PC-3 (cell line): ENCODE measurements around the gene DYNC1I1. TPM values are rescaled to one million over a fixed set of nuclear protein-coding genes. Genes with fewer than 3 reads are reported as not detected.

Experiments
- ATAC-seq: fragments of 200-7000 bp; cut with Tn5 transposase; 2 replicates; pipeline ENCODE4 v1.9.1; 2020; ENCODE audit warnings: mild to moderate bottlenecking, moderate library complexity
- BruUV-seq: library from RNA; stranded (reverse); fragments of 400-500 nt; replicated peaks from 2 replicates; lab custom pipeline; 2021; lab: Mats Ljungman, UMichigan
- CTCF ChIA-PET: fragments of 300-600 bp; sonication (Branson Sonifier 250); formaldehyde crosslinking; loops from one replicate; lab custom pipeline; 2022; ENCODE audit warnings: antibody characterized with exemption; lab: Charles Lee
- POLR2A ChIA-PET: fragments of 300-600 bp; sonication (Branson Sonifier 250); formaldehyde crosslinking; loops from one replicate; lab custom pipeline; 2022; ENCODE audit warnings: antibody characterized with exemption; ENCODE audit not compliant: unreplicated experiment; lab: Charles Lee
- DNase-seq: peaks from one replicate; pipeline ENCODE4 v3.0.0-alpha.2; 2015
- H2AFZ ChIP-seq: fragments of 300-600 bp; sonication (generic); 2 replicates; pipeline ENCODE4 v1.6.0; 2016; ENCODE audit warnings: antibody characterized with exemption, low read length
- H3F3A ChIP-seq: fragments of 300-600 bp; sonication (generic); one replicate; pipeline ENCODE4 v1.6.0; 2017; ENCODE audit warnings: antibody characterized with exemption, low read length, control low read depth, mild to moderate bottlenecking; ENCODE audit not compliant: unreplicated experiment
- H3K27ac ChIP-seq: fragments of 300-600 bp; sonication (generic); 2 replicates; pipeline ENCODE4 v1.5.1; 2016; ENCODE audit warnings: mild to moderate bottlenecking, low read length
- H3K27me3 ChIP-seq: fragments of 300-600 bp; sonication (generic); 2 replicates; pipeline ENCODE4 v1.6.1; 2016; ENCODE audit warnings: low read length, mixed read lengths
- H3K36me3 ChIP-seq: fragments of 300-600 bp; sonication (generic); 2 replicates; pipeline ENCODE4 v1.6.1; 2016; ENCODE audit warnings: low read depth, mixed run types, low read length, mixed read lengths
- H3K4me1 ChIP-seq: fragments of 300-600 bp; sonication (generic); 2 replicates; pipeline ENCODE4 v1.5.1; 2016; ENCODE audit warnings: low read length; ENCODE audit not compliant: insufficient read depth
- H3K4me2 ChIP-seq: fragments of 300-600 bp; sonication (generic); 2 replicates; pipeline ENCODE4 v1.6.0; 2016; ENCODE audit warnings: low read length
- H3K4me3 ChIP-seq: fragments of 300-600 bp; sonication (generic); 2 replicates; pipeline ENCODE4 v1.5.1; 2016; ENCODE audit warnings: mild to moderate bottlenecking, low read length, mixed read lengths
- H3K79me2 ChIP-seq: fragments of 300-600 bp; sonication (generic); 2 replicates; pipeline ENCODE4 v1.6.1; 2017; ENCODE audit warnings: low read length, mixed read lengths
- H3K9ac ChIP-seq: fragments of 300-600 bp; sonication (generic); 2 replicates; pipeline ENCODE4 v1.6.0; 2016; ENCODE audit warnings: mild to moderate bottlenecking, low read length
- H3K9me2 ChIP-seq: fragments of 300-600 bp; sonication (generic); replicated peaks from 2 replicates; pipeline ENCODE4 v1.6.1; 2016; ENCODE audit warnings: mixed run types, low read length, mixed read lengths
- H3K9me3 ChIP-seq: fragments of 300-600 bp; sonication (generic); 2 replicates; pipeline ENCODE4 v1.6.1; 2016; ENCODE audit warnings: low read length, mixed read lengths
- H4K20me1 ChIP-seq: fragments of 300-600 bp; sonication (generic); 2 replicates; pipeline ENCODE4 v1.6.1; 2016; ENCODE audit warnings: low read length, mixed read lengths
- EZH2 ChIP-seq: fragments of 300-600 bp; sonication (generic); IDR thresholded peaks from one replicate; pipeline ENCODE4 v1.6.1; 2017; ENCODE audit warnings: antibody characterized with exemption, mild to moderate bottlenecking, low read length; ENCODE audit not compliant: unreplicated experiment
- EZH2phosphoT487 ChIP-seq: fragments of 300-600 bp; sonication (generic); IDR thresholded peaks from 2 replicates; pipeline ENCODE4 v1.6.1; 2018; ENCODE audit warnings: mild to moderate bottlenecking, antibody characterized with exemption, low read length, borderline replicate concordance
- intact Hi-C: fragments of 100-400 bp; cut with micrococcal nuclease; formaldehyde crosslinking; loops from 2 replicates; pipeline ENCODE4 v1.9.0; 2023
- total RNA-seq: library from RNA; depleted of rRNA; stranded (reverse); fragments of >200 nt; gene quantifications from 2 replicates; pipeline ENCODE4 v1.2.3, GENCODE V29; 2014
- TF ChIP-seq, protein P1 (sequence below): fragments of 300-600 bp; sonication (generic); conservative IDR thresholded peaks from 2 replicates; pipeline ENCODE4 v1.5.1; 2017; ENCODE audit warnings: antibody characterized with exemption, low read depth, mild to moderate bottlenecking, low read length

The DYNC1I1 gene
- total RNA-seq, 1 experiment from 2014 or later: 2.4 TPM

- ChIA-PET POLR2A (no interaction called here), CTCF (interaction anchor here (0.6 to 2.0 kb wide), 9 partner anchors 14 to 460 kb away, joined by 3 to 23 read pairs (median 3); partner anchors contain the start of gene DYNC1I1)
These were observed 98.9 kb downstream of the DYNC1I1 start for GRCh38 chr7:95871075-95871848.

GRCh38 chr7:95871896-95872295 lies 99.5 kb downstream of the DYNC1I1 start:
- DNase-seq (no peak), ATAC-seq (no peak)
- no TSS peak for BruUV-seq
- Histone ChIP-seq H3K9me2 (no peaks in the 10 kb centered on the region), H3K27ac (no peak overlapping the region), H3K4me2 (no peak overlapping the region), H4K20me1 (no peaks in the 10 kb centered on the region), H3K4me1 (no peaks in the 10 kb centered on the region), H3K9ac (no peak overlapping the region), H3K4me3 (no peak overlapping the region), H3K27me3 (no peaks in the 10 kb centered on the region), H3K36me3 (no peaks in the 10 kb centered on the region), H3F3A (no peaks in the 10 kb centered on the region), H2AFZ (no peak overlapping the region), H3K9me3 (no peaks in the 10 kb centered on the region), H3K79me2 (no peaks in the 10 kb centered on the region)
- ChIA-PET CTCF (interaction anchor here (0.6 to 2.0 kb wide), 6 partner anchors 14 to 459 kb away, joined by 3 to 23 read pairs (median 4); partner anchors contain the start of gene DYNC1I1), POLR2A (no interaction called here)
- intact Hi-C loops: loop anchor here (1.0 to 2.0 kb wide), 2 partner anchors 77 to 149 kb away; no protein-coding TSS in a partner anchor
- TF ChIP-seq, protein P1, sequence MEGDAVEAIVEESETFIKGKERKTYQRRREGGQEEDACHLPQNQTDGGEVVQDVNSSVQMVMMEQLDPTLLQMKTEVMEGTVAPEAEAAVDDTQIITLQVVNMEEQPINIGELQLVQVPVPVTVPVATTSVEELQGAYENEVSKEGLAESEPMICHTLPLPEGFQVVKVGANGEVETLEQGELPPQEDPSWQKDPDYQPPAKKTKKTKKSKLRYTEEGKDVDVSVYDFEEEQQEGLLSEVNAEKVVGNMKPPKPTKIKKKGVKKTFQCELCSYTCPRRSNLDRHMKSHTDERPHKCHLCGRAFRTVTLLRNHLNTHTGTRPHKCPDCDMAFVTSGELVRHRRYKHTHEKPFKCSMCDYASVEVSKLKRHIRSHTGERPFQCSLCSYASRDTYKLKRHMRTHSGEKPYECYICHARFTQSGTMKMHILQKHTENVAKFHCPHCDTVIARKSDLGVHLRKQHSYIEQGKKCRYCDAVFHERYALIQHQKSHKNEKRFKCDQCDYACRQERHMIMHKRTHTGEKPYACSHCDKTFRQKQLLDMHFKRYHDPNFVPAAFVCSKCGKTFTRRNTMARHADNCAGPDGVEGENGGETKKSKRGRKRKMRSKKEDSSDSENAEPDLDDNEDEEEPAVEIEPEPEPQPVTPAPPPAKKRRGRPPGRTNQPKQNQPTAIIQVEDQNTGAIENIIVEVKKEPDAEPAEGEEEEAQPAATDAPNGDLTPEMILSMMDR: no peak
- no peak for TF ChIP-seq EZH2phosphoT487
- no peak for TF ChIP-seq EZH2

More at GRCh38 chr7:95871075-95871848, 98.9 kb downstream of the DYNC1I1 start:
- Histone ChIP-seq H2AFZ (no peak overlapping the region), H3K9me3 (no peaks in the 10 kb centered on the region), H3K79me2 (no peaks in the 10 kb centered on the region), H3F3A (no peaks in the 10 kb centered on the region), H3K27me3 (no peaks in the 10 kb centered on the region), H3K36me3 (no peaks in the 10 kb centered on the region), H3K9ac (no peak overlapping the region), H3K9me2 (no peaks in the 10 kb centered on the region), H3K4me1 (no peaks in the 10 kb centered on the region), H4K20me1 (no peaks in the 10 kb centered on the region), H3K27ac (no peak overlapping the region), H3K4me2 (no peak overlapping the region), H3K4me3 (no peak overlapping the region)
- intact Hi-C loops: loop anchor here (1.0 to 2.0 kb wide), 2 partner anchors 76 to 148 kb away; no protein-coding TSS in a partner anchor
- no TSS peak for BruUV-seq
- TF ChIP-seq, protein P1: peak; percentile 80
- TF ChIP-seq EZH2phosphoT487: no peak
- ATAC-seq (peak; percentile 75), DNase-seq (peak; percentile 63)

- no peak overlapping the region for H3K27ac ChIP-seq
- no TSS peak for BruUV-seq
- no peaks in the 10 kb centered on the region for H4K20me1 ChIP-seq
- no peaks in the 10 kb centered on the region for H3K27me3 ChIP-seq
- intact Hi-C loops: no loop called here
- no peak overlapping the region for H3K4me2 ChIP-seq
- ATAC-seq (no peak), DNase-seq (no peak)
- H3K4me3 ChIP-seq: no peak overlapping the region
- no peak overlapping the region for H2AFZ ChIP-seq
- H3K9me2 ChIP-seq: no peaks in the 10 kb centered on the region
- no peaks in the 10 kb centered on the region for H3K9me3 ChIP-seq
- ChIA-PET CTCF (interaction anchor here (1.2 to 1.5 kb wide), 2 partner anchors 148 to 150 kb away, joined by 3 to 4 read pairs; no protein-coding TSS in a partner anchor), POLR2A (no interaction called here)
- H3F3A ChIP-seq: no peaks in the 10 kb centered on the region
- H3K9ac ChIP-seq: no peak overlapping the region
- no peaks in the 10 kb centered on the region for H3K4me1 ChIP-seq
- H3K79me2 ChIP-seq: no peaks in the 10 kb centered on the region
- no peaks in the 10 kb centered on the region for H3K36me3 ChIP-seq
- TF ChIP-seq EZH2phosphoT487: no peak
- TF ChIP-seq, protein P1: no peak
- TF ChIP-seq EZH2: no peak
These were observed 101.8 kb downstream of the DYNC1I1 start for GRCh38 chr7:95874129-95874528.
